Measurements from ENCODE around the gene SMYD3.

GRCh38 chr1:246182149-246182851, 324.8 kb downstream of the SMYD3 start:
- TF ChIP-seq, protein P1, sequence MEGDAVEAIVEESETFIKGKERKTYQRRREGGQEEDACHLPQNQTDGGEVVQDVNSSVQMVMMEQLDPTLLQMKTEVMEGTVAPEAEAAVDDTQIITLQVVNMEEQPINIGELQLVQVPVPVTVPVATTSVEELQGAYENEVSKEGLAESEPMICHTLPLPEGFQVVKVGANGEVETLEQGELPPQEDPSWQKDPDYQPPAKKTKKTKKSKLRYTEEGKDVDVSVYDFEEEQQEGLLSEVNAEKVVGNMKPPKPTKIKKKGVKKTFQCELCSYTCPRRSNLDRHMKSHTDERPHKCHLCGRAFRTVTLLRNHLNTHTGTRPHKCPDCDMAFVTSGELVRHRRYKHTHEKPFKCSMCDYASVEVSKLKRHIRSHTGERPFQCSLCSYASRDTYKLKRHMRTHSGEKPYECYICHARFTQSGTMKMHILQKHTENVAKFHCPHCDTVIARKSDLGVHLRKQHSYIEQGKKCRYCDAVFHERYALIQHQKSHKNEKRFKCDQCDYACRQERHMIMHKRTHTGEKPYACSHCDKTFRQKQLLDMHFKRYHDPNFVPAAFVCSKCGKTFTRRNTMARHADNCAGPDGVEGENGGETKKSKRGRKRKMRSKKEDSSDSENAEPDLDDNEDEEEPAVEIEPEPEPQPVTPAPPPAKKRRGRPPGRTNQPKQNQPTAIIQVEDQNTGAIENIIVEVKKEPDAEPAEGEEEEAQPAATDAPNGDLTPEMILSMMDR (IDR thresholded peaks at IDR 0.05; ENCODE audit: insufficient read depth, low read length, poor library complexity, severe bottlenecking): no peak
- no peak for TF ChIP-seq EZH2phosphoT487 (conservative IDR thresholded peaks at IDR 0.05; ENCODE audit: low read length)
